ENCODE results near the gene RAPGEF6. TPM values are rescaled to one million over a fixed set of nuclear protein-coding genes. Genes with fewer than 3 reads are reported as not detected.
"Not testable (repeated sequence)": the region's sequence is repeated elsewhere in the genome, so short reads cannot be mapped to it uniquely, and the experiment has no call there.

RAPGEF6 gene
- total RNA-seq, 1 donor from 2014 or later, result 36.7 TPM

DNA sequence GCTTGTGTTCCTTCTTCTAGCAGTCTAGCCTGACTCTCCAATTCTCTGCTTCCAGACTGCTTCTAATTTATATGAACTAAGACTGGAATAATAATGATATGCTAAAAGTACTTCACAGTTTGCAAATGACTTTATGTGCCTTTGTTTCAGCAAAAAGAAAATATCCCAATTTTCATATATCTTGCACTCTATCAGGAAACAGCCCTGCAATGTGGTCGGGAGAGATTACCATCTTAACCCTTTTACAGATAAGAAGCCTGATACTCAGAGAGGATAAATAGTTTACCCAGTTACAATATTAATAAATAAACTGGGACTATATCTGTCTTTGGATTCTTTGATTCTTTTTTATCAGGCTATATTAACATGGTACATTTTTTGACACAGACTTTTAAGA lies 245.2 kb downstream of the RAPGEF6 start:
- Mint-ChIP-seq H3K36me3 (ENCODE audit: low read depth) (peaks cover 59% of the 10 kb centered on the region), H3K4me3 (no peak overlapping the region), H3K4me1 (ENCODE audit: low read depth) (peaks cover 78% of the 10 kb centered on the region), H3K27me3 (ENCODE audit: insufficient read depth) (no peaks in the 10 kb centered on the region), H3K9me3 (no peaks in the 10 kb centered on the region), H3K27ac (peak overlapping the region; percentile 96)
- intact Hi-C loops (cut with micrococcal nuclease), result loop anchor here (1.0 to 10.0 kb wide), 3 partner anchors 33 to 705 kb away; partner anchors contain the start of gene RAPGEF6
- DNase-seq (ENCODE audit: low spot score), result no peak

- Mint-ChIP-seq H3K4me3 (peak overlapping the region; percentile 42), H3K9me3 (no peaks in the 10 kb centered on the region), H3K27me3 (ENCODE audit: insufficient read depth) (no peaks in the 10 kb centered on the region), H3K36me3 (ENCODE audit: low read depth) (peaks cover 60% of the 10 kb centered on the region), H3K27ac (peak overlapping the region; percentile 96), H3K4me1 (ENCODE audit: low read depth) (peaks cover 80% of the 10 kb centered on the region)
- intact Hi-C loops (cut with micrococcal nuclease), result loop anchor here (1.0 to 10.0 kb wide), 2 partner anchors 32 to 706 kb away; no protein-coding TSS in a partner anchor
- no peak for DNase-seq (ENCODE audit: low spot score)
Observed at GRCh38 chr5:131389096-131389868, 245.7 kb downstream of the RAPGEF6 start.

DNA sequence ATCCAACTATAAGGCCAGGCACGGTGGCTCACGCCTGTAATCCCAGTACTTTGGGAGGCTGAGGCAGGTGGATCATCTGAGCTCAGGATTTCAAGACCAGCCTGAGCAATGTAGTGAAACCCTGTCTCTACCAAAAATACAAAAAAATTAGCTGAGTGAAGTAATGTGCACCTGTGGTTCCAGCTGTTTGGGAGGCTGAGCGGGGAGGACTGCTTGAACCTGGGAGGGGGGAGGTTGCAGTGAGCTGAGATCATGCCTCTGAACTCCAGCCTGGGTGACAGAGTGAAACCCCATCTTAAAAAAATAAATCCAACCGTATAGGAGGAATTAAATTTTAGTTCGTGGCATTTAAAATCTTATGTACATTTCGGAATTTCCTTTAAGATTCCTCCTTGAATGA lies 247.8 kb downstream of the RAPGEF6 start:
- H3K36me3 Mint-ChIP-seq (ENCODE audit: low read depth), result peaks cover 46% of the 10 kb centered on the region
- intact Hi-C loops (cut with micrococcal nuclease), result loop anchor here (10.0 kb wide), 1 partner anchor 708 kb away; no protein-coding TSS in a partner anchor
- peak overlapping the region; percentile 55 for H3K27ac Mint-ChIP-seq
- no peak for DNase-seq (ENCODE audit: low spot score)
- H3K9me3 Mint-ChIP-seq, result no peaks in the 10 kb centered on the region
- no peak overlapping the region for H3K4me3 Mint-ChIP-seq
- peaks cover 80% of the 10 kb centered on the region for H3K4me1 Mint-ChIP-seq (ENCODE audit: low read depth)
- H3K27me3 Mint-ChIP-seq (ENCODE audit: insufficient read depth), result no peaks in the 10 kb centered on the region

DNA sequence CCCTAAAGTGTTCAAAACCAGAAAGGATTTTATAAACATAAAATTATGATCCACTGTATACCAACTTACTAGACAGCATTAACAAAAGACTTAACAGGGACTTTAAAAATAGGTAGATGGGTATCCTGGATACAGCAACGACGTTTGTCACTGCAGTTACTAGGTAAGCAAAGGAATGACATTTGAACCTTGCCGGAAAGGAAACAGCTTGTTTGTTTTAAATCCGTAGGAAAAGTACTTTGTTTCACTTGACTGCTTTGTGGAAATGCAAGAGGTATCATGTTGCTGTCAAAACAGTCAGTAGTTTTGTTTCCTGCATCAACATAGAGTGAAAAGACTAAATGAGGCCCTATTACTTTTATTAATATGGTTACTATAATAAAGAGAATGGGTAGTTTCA lies 248.2 kb downstream of the RAPGEF6 start:
- H3K27me3 Mint-ChIP-seq (ENCODE audit: insufficient read depth), result no peaks in the 10 kb centered on the region
- intact Hi-C loops (cut with micrococcal nuclease), result loop anchor here (10.0 kb wide), 1 partner anchor 708 kb away; no protein-coding TSS in a partner anchor

DNA sequence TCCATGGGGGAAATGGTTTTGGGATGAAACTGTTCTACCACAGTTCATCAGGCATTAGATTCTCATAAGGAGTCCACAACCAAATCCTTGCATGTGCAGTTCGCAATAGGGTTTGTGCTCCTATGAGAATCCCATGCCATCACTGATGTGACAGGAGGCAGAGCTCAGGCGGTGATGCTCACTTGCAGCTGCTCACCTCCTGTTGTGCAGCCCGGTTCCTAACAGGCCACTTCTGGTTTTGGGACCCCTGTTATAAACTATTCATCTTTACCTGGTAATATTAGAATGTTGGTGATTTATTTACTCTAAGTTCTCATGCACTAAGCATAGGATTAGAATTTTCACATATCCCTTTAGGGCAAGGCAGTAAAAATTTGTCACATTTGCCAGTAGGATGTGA lies 248.9 kb downstream of the RAPGEF6 start:
- no peaks in the 10 kb centered on the region for H3K27me3 Mint-ChIP-seq (ENCODE audit: insufficient read depth)
- intact Hi-C loops (cut with micrococcal nuclease), result loop anchor here (10.0 kb wide), 1 partner anchor 709 kb away; no protein-coding TSS in a partner anchor
- H3K36me3 Mint-ChIP-seq (ENCODE audit: low read depth), result peaks cover 42% of the 10 kb centered on the region
- no peak overlapping the region for H3K4me3 Mint-ChIP-seq
- peaks cover 84% of the 10 kb centered on the region for H3K4me1 Mint-ChIP-seq (ENCODE audit: low read depth)
- no peak for DNase-seq (ENCODE audit: low spot score)
- H3K9me3 Mint-ChIP-seq, result no peaks in the 10 kb centered on the region
- H3K27ac Mint-ChIP-seq, result peak overlapping the region; percentile 62

More for the DNA sequence above, 248.2 kb downstream of the RAPGEF6 start:
- Mint-ChIP-seq H3K4me3 (no peak overlapping the region), H3K9me3 (no peaks in the 10 kb centered on the region), H3K36me3 (ENCODE audit: low read depth) (peaks cover 42% of the 10 kb centered on the region), H3K4me1 (ENCODE audit: low read depth) (peaks cover 80% of the 10 kb centered on the region), H3K27ac (peak overlapping the region; percentile 55)
- DNase-seq (ENCODE audit: low spot score), result no peak

GRCh38 chr5:131384616-131385214 lies 250.3 kb downstream of the RAPGEF6 start:
- peak overlapping the region; percentile 99 for H3K27ac Mint-ChIP-seq
- peaks cover 36% of the 10 kb centered on the region for H3K36me3 Mint-ChIP-seq (ENCODE audit: low read depth)
- intact Hi-C loops (cut with micrococcal nuclease), result loop anchor here (10.0 kb wide), 1 partner anchor 710 kb away; no protein-coding TSS in a partner anchor
- DNase-seq (ENCODE audit: low spot score), result no peak
- peaks cover 5% of the 10 kb centered on the region for H3K9me3 Mint-ChIP-seq
- peaks cover 86% of the 10 kb centered on the region for H3K4me1 Mint-ChIP-seq (ENCODE audit: low read depth)
- H3K4me3 Mint-ChIP-seq, result peak overlapping the region; percentile 19
- H3K27me3 Mint-ChIP-seq (ENCODE audit: insufficient read depth), result no peaks in the 10 kb centered on the region

DNA sequence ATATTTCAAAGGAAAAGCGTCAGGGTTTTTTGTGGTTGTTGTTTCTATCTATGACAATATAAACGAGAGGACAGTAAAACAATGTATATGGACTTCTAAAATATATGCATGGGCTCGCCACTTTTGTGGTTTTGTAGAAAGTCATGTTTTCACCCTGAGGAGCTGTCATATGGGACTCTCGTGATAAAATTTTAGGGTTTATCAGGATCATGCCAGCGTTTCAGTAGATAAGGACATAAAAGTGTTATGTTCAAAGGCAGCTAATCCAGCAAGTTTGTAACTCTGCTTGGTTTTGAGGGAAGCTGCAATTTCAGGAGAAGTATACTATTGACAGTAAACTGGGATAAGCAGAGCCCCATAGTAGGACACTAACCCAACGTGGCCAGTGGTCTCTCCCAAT lies 250.9 kb downstream of the RAPGEF6 start:
- Mint-ChIP-seq H3K4me1 (ENCODE audit: low read depth) (peaks cover 86% of the 10 kb centered on the region), H3K9me3 (peaks cover 5% of the 10 kb centered on the region), H3K4me3 (peak overlapping the region; percentile 19), H3K27ac (peak overlapping the region; percentile 99), H3K36me3 (ENCODE audit: low read depth) (peaks cover 32% of the 10 kb centered on the region), H3K27me3 (ENCODE audit: insufficient read depth) (no peaks in the 10 kb centered on the region)
- DNase-seq (ENCODE audit: low spot score), result no peak
- intact Hi-C loops (cut with micrococcal nuclease), result loop anchor here (10.0 kb wide), 1 partner anchor 711 kb away; no protein-coding TSS in a partner anchor

DNA sequence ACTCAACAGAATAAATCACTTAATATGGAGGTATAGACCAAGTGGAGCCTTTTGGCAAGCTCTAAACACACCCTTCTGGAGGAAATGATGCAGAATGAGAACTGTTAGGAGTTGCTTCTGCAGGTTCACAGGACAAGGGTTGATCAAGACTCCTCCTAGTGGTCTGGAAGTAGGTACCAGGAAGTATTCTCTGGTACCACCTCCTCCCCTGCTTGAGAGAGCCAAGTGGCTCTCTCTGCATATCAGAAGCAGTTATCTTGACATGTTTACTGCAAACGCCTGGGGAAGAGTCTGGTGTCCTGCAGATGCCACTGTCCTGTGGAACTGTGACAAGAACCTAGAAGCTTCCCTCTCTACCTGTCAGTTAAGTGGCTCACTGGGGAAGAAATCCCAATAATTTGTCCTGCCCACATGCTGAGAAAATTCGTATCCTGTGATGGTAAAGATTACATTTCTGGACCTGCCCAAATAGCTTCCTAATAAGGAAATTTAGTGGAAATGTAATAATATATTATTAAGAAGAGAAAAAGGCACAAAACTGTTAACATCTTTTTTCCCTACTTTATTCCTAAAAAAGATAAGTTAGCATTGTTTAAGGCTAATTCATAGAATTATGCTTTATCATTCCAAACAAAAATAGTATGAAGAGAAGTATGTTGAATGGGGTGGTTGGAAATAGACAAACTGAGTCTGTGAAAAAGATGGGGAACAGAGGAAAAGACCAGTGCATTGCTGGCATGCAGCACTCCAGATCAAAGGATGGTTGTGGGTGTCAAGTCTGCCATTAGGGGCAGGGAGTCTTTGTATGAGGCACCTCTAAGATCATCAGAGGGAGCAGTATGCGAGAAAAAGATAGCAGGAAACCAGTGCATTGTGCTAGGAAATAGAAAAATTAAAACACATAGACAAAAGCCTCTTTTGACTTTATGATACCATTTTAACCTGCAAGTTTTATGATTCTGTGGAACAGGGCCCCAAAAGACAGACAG lies 252.3 kb downstream of the RAPGEF6 start:
- H3K27ac Mint-ChIP-seq, result peak overlapping the region; percentile 99
- H3K36me3 Mint-ChIP-seq (ENCODE audit: low read depth), result peaks cover 31% of the 10 kb centered on the region
- DNase-seq (ENCODE audit: low spot score), result peak; percentile 66
- peak overlapping the region; percentile 61 for H3K4me3 Mint-ChIP-seq
- peaks cover 5% of the 10 kb centered on the region for H3K9me3 Mint-ChIP-seq
- H3K4me1 Mint-ChIP-seq (ENCODE audit: low read depth), result peaks cover 93% of the 10 kb centered on the region
- no peaks in the 10 kb centered on the region for H3K27me3 Mint-ChIP-seq (ENCODE audit: insufficient read depth)
- intact Hi-C loops (cut with micrococcal nuclease), result loop anchor here (1.0 to 10.0 kb wide), 7 partner anchors 12 to 712 kb away; partner anchors contain the start of gene HINT1

DNA sequence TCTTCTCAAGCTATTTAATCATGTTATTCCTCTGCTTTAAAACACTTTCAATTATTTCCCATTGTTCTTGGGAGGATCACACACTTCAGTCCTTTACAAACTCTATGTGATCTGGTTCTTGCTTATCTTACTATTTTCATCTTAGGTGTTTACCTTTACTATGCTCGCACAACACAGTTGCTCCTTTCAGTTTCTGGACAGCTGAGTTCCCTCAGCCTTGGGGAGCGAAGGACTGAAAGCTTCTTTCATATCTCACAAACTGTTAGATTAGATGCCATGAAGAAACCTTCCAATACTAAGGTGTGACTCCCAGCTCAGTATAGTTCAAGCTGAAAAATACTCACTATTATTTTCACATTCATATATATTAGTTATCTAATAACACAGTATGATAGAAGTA lies 253.3 kb downstream of the RAPGEF6 start:
- no peak for DNase-seq (ENCODE audit: low spot score)
- H3K36me3 Mint-ChIP-seq (ENCODE audit: low read depth), result peaks cover 29% of the 10 kb centered on the region
- peaks cover 5% of the 10 kb centered on the region for H3K9me3 Mint-ChIP-seq
- H3K27me3 Mint-ChIP-seq (ENCODE audit: insufficient read depth), result no peaks in the 10 kb centered on the region
- peak overlapping the region; percentile 47 for H3K4me3 Mint-ChIP-seq
- peaks cover 97% of the 10 kb centered on the region for H3K4me1 Mint-ChIP-seq (ENCODE audit: low read depth)
- peak overlapping the region; percentile 99 for H3K27ac Mint-ChIP-seq
- intact Hi-C loops (cut with micrococcal nuclease), result loop anchor here (1.0 to 10.0 kb wide), 6 partner anchors 23 to 713 kb away; partner anchors contain the start of gene HINT1

DNA sequence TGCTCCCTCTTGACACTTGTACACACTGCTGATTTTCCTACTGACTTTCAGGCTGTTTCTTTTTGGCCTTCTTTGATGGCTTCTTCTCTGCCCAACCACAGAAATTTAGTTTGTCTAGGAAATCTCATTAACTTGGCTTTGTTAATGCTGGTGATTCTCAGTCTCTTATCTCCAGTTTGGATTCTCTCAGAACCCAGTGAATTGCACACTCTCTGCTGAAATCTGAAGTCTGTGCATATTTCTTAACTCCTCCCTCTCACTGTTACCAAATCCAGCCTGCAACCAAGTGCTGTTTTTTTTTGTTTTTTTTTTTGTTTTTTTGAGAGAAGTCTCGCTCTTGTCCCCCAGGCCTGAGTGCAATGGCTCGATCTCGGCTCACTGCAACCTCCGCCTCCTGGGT lies 254.0 kb downstream of the RAPGEF6 start:
- Mint-ChIP-seq H3K4me1 (ENCODE audit: low read depth) (peaks cover 98% of the 10 kb centered on the region), H3K4me3 (peak overlapping the region; percentile 47), H3K9me3 (peaks cover 5% of the 10 kb centered on the region), H3K36me3 (ENCODE audit: low read depth) (peaks cover 32% of the 10 kb centered on the region), H3K27ac (peak overlapping the region; percentile 99), H3K27me3 (ENCODE audit: insufficient read depth) (no peaks in the 10 kb centered on the region)
- no peak for DNase-seq (ENCODE audit: low spot score)
- intact Hi-C loops (cut with micrococcal nuclease), result loop anchor here (10.0 kb wide), 1 partner anchor 714 kb away; no protein-coding TSS in a partner anchor

GRCh38 chr5:131380238-131380637 lies 254.8 kb downstream of the RAPGEF6 start:
- Mint-ChIP-seq H3K36me3 (ENCODE audit: low read depth) (peaks cover 31% of the 10 kb centered on the region), H3K4me3 (peak overlapping the region; percentile 70), H3K4me1 (ENCODE audit: low read depth) (peaks cover 98% of the 10 kb centered on the region), H3K27ac (peak overlapping the region; percentile 99)
- not testable (repeated sequence) for H3K9me3 Mint-ChIP-seq; H3K27me3 Mint-ChIP-seq (ENCODE audit: insufficient read depth); DNase-seq (ENCODE audit: low spot score)
- intact Hi-C loops (cut with micrococcal nuclease), result loop anchor here (10.0 kb wide), 1 partner anchor 715 kb away; no protein-coding TSS in a partner anchor

DNA sequence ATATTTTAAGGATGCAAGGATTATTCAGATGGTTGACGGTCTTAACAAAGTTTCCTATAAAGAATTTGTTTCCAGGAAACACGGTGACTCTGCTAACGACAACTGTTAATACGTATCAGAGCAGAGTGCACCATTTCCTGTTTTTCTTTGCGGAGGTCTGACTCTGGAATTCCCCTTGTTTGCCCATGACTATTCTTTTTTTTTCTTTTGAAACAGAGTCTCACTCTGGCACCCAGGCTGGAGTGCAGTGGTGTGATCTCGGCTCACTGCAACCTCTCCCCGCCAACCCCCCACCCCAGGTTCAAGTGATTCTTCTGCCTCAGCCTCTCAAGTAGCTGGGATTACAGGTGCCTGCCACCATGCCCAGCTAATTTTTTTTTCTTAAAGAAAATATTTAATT lies 255.3 kb downstream of the RAPGEF6 start:
- Mint-ChIP-seq H3K4me1 (ENCODE audit: low read depth) (peaks cover 98% of the 10 kb centered on the region), H3K27me3 (ENCODE audit: insufficient read depth) (no peaks in the 10 kb centered on the region), H3K4me3 (peak overlapping the region; percentile 70), H3K27ac (peak overlapping the region; percentile 99), H3K9me3 (peaks cover 5% of the 10 kb centered on the region), H3K36me3 (ENCODE audit: low read depth) (peaks cover 26% of the 10 kb centered on the region)
- DNase-seq (ENCODE audit: low spot score), result peak; percentile 72
- intact Hi-C loops (cut with micrococcal nuclease), result loop anchor here (1.0 to 10.0 kb wide), 7 partner anchors 8 to 715 kb away; partner anchors contain the start of gene LYRM7
